HepG2 (cell line): ENCODE results near the gene EZH1. TPM values are rescaled to one million over a fixed set of nuclear protein-coding genes. Genes with fewer than 3 reads are reported as not detected.

Experiments
- HCFC1 ChIP-seq: fragments of 150-350 bp; IDR thresholded peaks from 2 replicates; pipeline ENCODE4 v1.6.1; 2014; ENCODE audit warnings: low read depth, low read length
- HDAC2 ChIP-seq: sonication (generic); formaldehyde crosslinking; IDR thresholded peaks from 2 replicates; pipeline ENCODE4 v1.4.0; 2020; ENCODE audit warnings: missing genetic modification reagents
- HINFP ChIP-seq: sonication (generic); formaldehyde crosslinking; IDR thresholded peaks from 2 replicates; pipeline ENCODE4 v1.4.0; 2020; ENCODE audit warnings: low read depth, mild to moderate bottlenecking, missing genetic modification reagents
- HOMEZ ChIP-seq: IDR thresholded peaks from 2 replicates; pipeline ENCODE4 v1.6.1; 2016; ENCODE audit warnings: low read depth
- MIXL1 ChIP-seq: IDR thresholded peaks from 2 replicates; pipeline ENCODE4 v1.6.1; 2016
- NFE2L2 ChIP-seq: fragments of 150-350 bp; IDR thresholded peaks from 2 replicates; pipeline ENCODE4 v1.6.1; 2014; ENCODE audit warnings: low read length
- NFRKB ChIP-seq: fragments of 450-650 bp; IDR thresholded peaks from 2 replicates; pipeline ENCODE4 v1.6.1; 2017
- SP5 ChIP-seq: IDR thresholded peaks from 2 replicates; pipeline ENCODE4 v1.6.1; 2016; ENCODE audit warnings: low read depth, borderline replicate concordance
- TBX3 ChIP-seq: fragments of 450-650 bp; IDR thresholded peaks from 2 replicates; pipeline ENCODE4 v1.6.1; 2017; ENCODE audit warnings: antibody characterized with exemption, mild to moderate bottlenecking, inconsistent platforms, borderline replicate concordance
- TCF7L2 ChIP-seq: IDR thresholded peaks from 2 replicates; pipeline ENCODE4 v1.6.1; 2011; ENCODE audit warnings: mild to moderate bottlenecking, low read depth, low read length, moderate library complexity
- TOE1 ChIP-seq: sonication (generic); formaldehyde crosslinking; IDR thresholded peaks from 2 replicates; pipeline ENCODE4 v1.4.0; 2020; ENCODE audit warnings: mild to moderate bottlenecking, missing genetic modification reagents
- ZNF160 ChIP-seq: sonication (generic); formaldehyde crosslinking; IDR thresholded peaks from 2 replicates; pipeline ENCODE4 v1.8.0; 2022; ENCODE audit warnings: mild to moderate bottlenecking, inconsistent platforms, missing genetic modification reagents
- ZNF207 ChIP-seq: fragments of 450-650 bp; IDR thresholded peaks from 2 replicates; pipeline ENCODE4 v1.6.1; 2016; ENCODE audit warnings: antibody characterized with exemption, borderline replicate concordance
- ZNF224 ChIP-seq: sonication (generic); formaldehyde crosslinking; IDR thresholded peaks from 2 replicates; pipeline ENCODE4 v1.5.0; 2020; ENCODE audit warnings: mild to moderate bottlenecking, missing genetic modification reagents
- ZNF335 ChIP-seq: sonication (generic); formaldehyde crosslinking; IDR thresholded peaks from 2 replicates; pipeline ENCODE4 v1.4.0; 2020; ENCODE audit warnings: missing genetic modification reagents
- ZNF589 ChIP-seq: sonication (generic); formaldehyde crosslinking; conservative IDR thresholded peaks from 2 replicates; pipeline ENCODE4 v1.8.0; 2022; ENCODE audit warnings: mild to moderate bottlenecking, moderate library complexity, missing genetic modification reagents
- ZNF724P ChIP-seq: sonication (generic); formaldehyde crosslinking; IDR thresholded peaks from 2 replicates; pipeline ENCODE4 v1.8.0; 2022; ENCODE audit warnings: missing genetic modification reagents, borderline replicate concordance
- ZSCAN25 ChIP-seq: sonication (generic); formaldehyde crosslinking; IDR thresholded peaks from 2 replicates; pipeline ENCODE4 v1.8.0; 2022; ENCODE audit warnings: mild to moderate bottlenecking, missing genetic modification reagents
- polyA plus RNA-seq, 8 experiments: library from polyadenylated mRNA; depleted of rRNA in 3 of 8; stranded (reverse) in 7 of 8; unstranded in 1 of 8; fragments of >200 nt; fragmentation: Illumina TruSeq in 4 of 8; extraction: Trizol in 4 of 8; gene quantifications; 2 replicates each; pipeline versions ENCODE4 v1.2.1 to v1.2.3, GENCODE V29; 2011 to 2016; ENCODE audit warnings: low read depth in 4 of 8, missing spikeins in 1 of 8, mixed read lengths in 1 of 8; ENCODE audit not compliant: insufficient read depth in 1 of 8
- total RNA-seq, 5 experiments: library from RNA; depleted of rRNA; stranded (reverse); fragments of >200 nt; fragmentation: Illumina TruSeq; extraction: Trizol; gene quantifications; 2 replicates each; pipeline ENCODE4 v1.2.3, GENCODE V29; 2016; ENCODE audit warnings: low read depth in 1 of 5
- TF ChIP-seq, protein P1 (sequence below): sonication (generic); formaldehyde crosslinking; IDR thresholded peaks from 2 replicates; pipeline ENCODE4 v1.5.0; 2020; ENCODE audit warnings: missing genetic modification reagents
- TF ChIP-seq, protein P2 (sequence below): sonication (generic); formaldehyde crosslinking; conservative IDR thresholded peaks from 2 replicates; pipeline ENCODE4 v1.4.0; 2020; ENCODE audit warnings: missing genetic modification reagents
- TF ChIP-seq, protein P3 (sequence below): sonication (generic); formaldehyde crosslinking; IDR thresholded peaks from 2 replicates; pipeline ENCODE4 v1.4.0; 2020; ENCODE audit warnings: missing genetic modification reagents
- TF ChIP-seq, protein P4 (sequence below): sonication (generic); formaldehyde crosslinking; IDR thresholded peaks from 2 replicates; pipeline ENCODE4 v1.8.0; 2022; ENCODE audit warnings: missing genetic modification reagents, mild to moderate bottlenecking, borderline replicate concordance
- TF ChIP-seq, protein P5 (sequence below): IDR thresholded peaks from 2 replicates; pipeline ENCODE4 v1.6.1; 2016; ENCODE audit warnings: control low read depth

The EZH1 gene
- total and polyA plus RNA-seq, 2 of the 13 experiments (the other 11 are each of a cell fraction or from before 2014, with no cell fraction given), result 11.6 to 24.0 TPM

- TF ChIP-seq HCFC1 (no peak), ZNF335 (CRISPR knock-in tag) (no peak), HOMEZ (CRISPR knock-in tag) (no peak), TBX3 (no peak), HINFP (CRISPR knock-in tag) (no peak), ZNF724P (CRISPR knock-in tag) (peak; percentile 14), ZNF589 (no peak), ZNF207 (no peak), ZSCAN25 (no peak), NFRKB (no peak), ZNF224 (CRISPR knock-in tag) (no peak), TOE1 (CRISPR knock-in tag) (no peak), NFE2L2 (no peak), MIXL1 (CRISPR knock-in tag) (no peak), ZNF160 (CRISPR knock-in tag) (no peak), TCF7L2 (no peak), SP5 (CRISPR knock-in tag) (no peak), HDAC2 (CRISPR knock-in tag) (no peak)
- TF ChIP-seq, protein P1, sequence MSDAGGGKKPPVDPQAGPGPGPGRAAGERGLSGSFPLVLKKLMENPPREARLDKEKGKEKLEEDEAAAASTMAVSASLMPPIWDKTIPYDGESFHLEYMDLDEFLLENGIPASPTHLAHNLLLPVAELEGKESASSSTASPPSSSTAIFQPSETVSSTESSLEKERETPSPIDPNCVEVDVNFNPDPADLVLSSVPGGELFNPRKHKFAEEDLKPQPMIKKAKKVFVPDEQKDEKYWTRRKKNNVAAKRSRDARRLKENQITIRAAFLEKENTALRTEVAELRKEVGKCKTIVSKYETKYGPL, result no peak; the same call in 1 of the 2 replicates
- TF ChIP-seq, protein P2, sequence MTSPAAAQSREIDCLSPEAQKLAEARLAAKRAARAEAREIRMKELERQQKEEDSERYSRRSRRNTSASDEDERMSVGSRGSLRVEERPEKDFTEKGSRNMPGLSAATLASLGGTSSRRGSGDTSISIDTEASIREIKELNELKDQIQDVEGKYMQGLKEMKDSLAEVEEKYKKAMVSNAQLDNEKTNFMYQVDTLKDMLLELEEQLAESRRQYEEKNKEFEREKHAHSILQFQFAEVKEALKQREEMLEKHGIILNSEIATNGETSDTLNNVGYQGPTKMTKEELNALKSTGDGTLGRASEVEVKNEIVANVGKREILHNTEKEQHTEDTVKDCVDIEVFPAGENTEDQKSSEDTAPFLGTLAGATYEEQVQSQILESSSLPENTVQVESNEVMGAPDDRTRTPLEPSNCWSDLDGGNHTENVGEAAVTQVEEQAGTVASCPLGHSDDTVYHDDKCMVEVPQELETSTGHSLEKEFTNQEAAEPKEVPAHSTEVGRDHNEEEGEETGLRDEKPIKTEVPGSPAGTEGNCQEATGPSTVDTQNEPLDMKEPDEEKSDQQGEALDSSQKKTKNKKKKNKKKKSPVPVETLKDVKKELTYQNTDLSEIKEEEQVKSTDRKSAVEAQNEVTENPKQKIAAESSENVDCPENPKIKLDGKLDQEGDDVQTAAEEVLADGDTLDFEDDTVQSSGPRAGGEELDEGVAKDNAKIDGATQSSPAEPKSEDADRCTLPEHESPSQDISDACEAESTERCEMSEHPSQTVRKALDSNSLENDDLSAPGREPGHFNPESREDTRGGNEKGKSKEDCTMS (CRISPR knock-in tag), result no peak
- TF ChIP-seq, protein P3, sequence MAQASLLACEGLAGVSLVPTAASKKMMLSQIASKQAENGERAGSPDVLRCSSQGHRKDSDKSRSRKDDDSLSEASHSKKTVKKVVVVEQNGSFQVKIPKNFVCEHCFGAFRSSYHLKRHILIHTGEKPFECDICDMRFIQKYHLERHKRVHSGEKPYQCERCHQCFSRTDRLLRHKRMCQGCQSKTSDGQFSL (CRISPR knock-in tag), result no peak
- TF ChIP-seq, protein P4, sequence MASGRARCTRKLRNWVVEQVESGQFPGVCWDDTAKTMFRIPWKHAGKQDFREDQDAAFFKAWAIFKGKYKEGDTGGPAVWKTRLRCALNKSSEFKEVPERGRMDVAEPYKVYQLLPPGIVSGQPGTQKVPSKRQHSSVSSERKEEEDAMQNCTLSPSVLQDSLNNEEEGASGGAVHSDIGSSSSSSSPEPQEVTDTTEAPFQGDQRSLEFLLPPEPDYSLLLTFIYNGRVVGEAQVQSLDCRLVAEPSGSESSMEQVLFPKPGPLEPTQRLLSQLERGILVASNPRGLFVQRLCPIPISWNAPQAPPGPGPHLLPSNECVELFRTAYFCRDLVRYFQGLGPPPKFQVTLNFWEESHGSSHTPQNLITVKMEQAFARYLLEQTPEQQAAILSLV (CRISPR knock-in tag), result 0 out of 2 replicates have a peak, but pooled peaks have one; percentile 48
- TF ChIP-seq, protein P5, sequence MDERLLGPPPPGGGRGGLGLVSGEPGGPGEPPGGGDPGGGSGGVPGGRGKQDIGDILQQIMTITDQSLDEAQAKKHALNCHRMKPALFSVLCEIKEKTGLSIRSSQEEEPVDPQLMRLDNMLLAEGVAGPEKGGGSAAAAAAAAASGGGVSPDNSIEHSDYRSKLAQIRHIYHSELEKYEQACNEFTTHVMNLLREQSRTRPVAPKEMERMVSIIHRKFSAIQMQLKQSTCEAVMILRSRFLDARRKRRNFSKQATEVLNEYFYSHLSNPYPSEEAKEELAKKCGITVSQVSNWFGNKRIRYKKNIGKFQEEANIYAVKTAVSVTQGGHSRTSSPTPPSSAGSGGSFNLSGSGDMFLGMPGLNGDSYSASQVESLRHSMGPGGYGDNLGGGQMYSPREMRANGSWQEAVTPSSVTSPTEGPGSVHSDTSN (CRISPR knock-in tag), result no peak
These were observed 36.2 kb upstream of the EZH1 start (continued) for GRCh38 chr17:42780851-42781638.
